ENCODE data around the gene ZCCHC8. TPM values are rescaled to one million over a fixed set of nuclear protein-coding genes. Genes with fewer than 3 reads are reported as not detected.
A peak's percentile ranks its signal among the peaks of the same experiment; 100 is the strongest.

Gene ZCCHC8
- 42.5 and 48.4 TPM in 2 replicates for total RNA-seq

GRCh38 chr12:122500685-122501488 is at the start of gene ZCCHC8:
TSS of gene ZCCHC8 (minus strand) at chr12:122500932. CDS start at chr12:122500840, 92 bp downstream.
- Mint-ChIP-seq H3K27me3 (ENCODE audit: insufficient read depth) (no peaks in the 10 kb centered on the region), H3K9me3 (no peaks in the 10 kb centered on the region), H3K4me1 (ENCODE audit: low read depth) (peaks cover 31% of the 10 kb centered on the region), H3K4me3 (peak within 1 kb of the TSS; percentile 92), H3K27ac (peak within 1 kb of the TSS; percentile 92), H3K36me3 (ENCODE audit: low read depth) (peaks cover 35% of the 10 kb centered on the region)
- DNase-seq (ENCODE audit: low spot score), result peak; percentile 96
- intact Hi-C loops (cut with micrococcal nuclease), result loop anchor here (1.0 to 2.0 kb wide), 10 partner anchors 16 to 732 kb away; partner anchors contain the start of genes CFAP251, DENR, DIABLO and KNTC1

GRCh38 chr12:122547330-122547729 is 46.6 kb upstream of the ZCCHC8 start:
- peaks cover 33% of the 10 kb centered on the region for H3K36me3 Mint-ChIP-seq (ENCODE audit: low read depth)
- DNase-seq (ENCODE audit: low spot score), result no peak
- no peak overlapping the region for H3K27ac Mint-ChIP-seq
- H3K27me3 Mint-ChIP-seq (ENCODE audit: insufficient read depth), result no peaks in the 10 kb centered on the region
- no peaks in the 10 kb centered on the region for H3K9me3 Mint-ChIP-seq
- H3K4me3 Mint-ChIP-seq, result no peak overlapping the region
- intact Hi-C loops (cut with micrococcal nuclease), result no loop called here
- no peaks in the 10 kb centered on the region for H3K4me1 Mint-ChIP-seq (ENCODE audit: low read depth)

- H3K27ac Mint-ChIP-seq, result no peak overlapping the region
Measured at GRCh38 chr12:122545855-122546254, 45.1 kb upstream of the ZCCHC8 start.

GRCh38 chr12:122544537-122544936 is 43.8 kb upstream of the ZCCHC8 start:
- DNase-seq (ENCODE audit: low spot score), result no peak
- no peak overlapping the region for H3K27ac Mint-ChIP-seq
- intact Hi-C loops (cut with micrococcal nuclease), result no loop called here
- H3K36me3 Mint-ChIP-seq (ENCODE audit: low read depth), result peaks cover 22% of the 10 kb centered on the region
- H3K9me3 Mint-ChIP-seq, result no peaks in the 10 kb centered on the region
- no peak overlapping the region for H3K4me3 Mint-ChIP-seq
- no peaks in the 10 kb centered on the region for H3K27me3 Mint-ChIP-seq (ENCODE audit: insufficient read depth)
- no peaks in the 10 kb centered on the region for H3K4me1 Mint-ChIP-seq (ENCODE audit: low read depth)

More at GRCh38 chr12:122545855-122546254, 45.1 kb upstream of the ZCCHC8 start:
- H3K27me3 Mint-ChIP-seq (ENCODE audit: insufficient read depth), result no peaks in the 10 kb centered on the region
- H3K4me3 Mint-ChIP-seq, result no peak overlapping the region
- DNase-seq (ENCODE audit: low spot score), result no peak
- H3K36me3 Mint-ChIP-seq (ENCODE audit: low read depth), result peaks cover 28% of the 10 kb centered on the region
- no peaks in the 10 kb centered on the region for H3K9me3 Mint-ChIP-seq
- H3K4me1 Mint-ChIP-seq (ENCODE audit: low read depth), result no peaks in the 10 kb centered on the region
- intact Hi-C loops (cut with micrococcal nuclease), result no loop called here

- intact Hi-C loops (cut with micrococcal nuclease), result no loop called here
- no peaks in the 10 kb centered on the region for H3K27me3 Mint-ChIP-seq (ENCODE audit: insufficient read depth)
- no peaks in the 10 kb centered on the region for H3K9me3 Mint-ChIP-seq
- no peak for DNase-seq (ENCODE audit: low spot score)
- H3K4me1 Mint-ChIP-seq (ENCODE audit: low read depth), result peaks cover 1% of the 10 kb centered on the region
- no peak overlapping the region for H3K27ac Mint-ChIP-seq
- H3K4me3 Mint-ChIP-seq, result no peak overlapping the region
- peaks cover 19% of the 10 kb centered on the region for H3K36me3 Mint-ChIP-seq (ENCODE audit: low read depth)
Measured at GRCh38 chr12:122538496-122538895, 37.8 kb upstream of the ZCCHC8 start.

- Mint-ChIP-seq H3K36me3 (ENCODE audit: low read depth) (peaks cover 24% of the 10 kb centered on the region), H3K27me3 (ENCODE audit: insufficient read depth) (no peaks in the 10 kb centered on the region), H3K27ac (no peak overlapping the region), H3K4me3 (no peak overlapping the region), H3K4me1 (ENCODE audit: low read depth) (peaks cover 6% of the 10 kb centered on the region), H3K9me3 (no peaks in the 10 kb centered on the region)
- intact Hi-C loops (cut with micrococcal nuclease), result no loop called here
- DNase-seq (ENCODE audit: low spot score), result no peak
Measured at GRCh38 chr12:122537021-122537420, 36.3 kb upstream of the ZCCHC8 start.

GRCh38 chr12:122533856-122534255 is 33.1 kb upstream of the ZCCHC8 start:
- Mint-ChIP-seq H3K4me1 (ENCODE audit: low read depth) (peaks cover 17% of the 10 kb centered on the region), H3K27ac (no peak overlapping the region), H3K36me3 (ENCODE audit: low read depth) (peaks cover 30% of the 10 kb centered on the region), H3K9me3 (no peaks in the 10 kb centered on the region), H3K4me3 (no peak overlapping the region), H3K27me3 (ENCODE audit: insufficient read depth) (no peaks in the 10 kb centered on the region)
- no peak for DNase-seq (ENCODE audit: low spot score)
- intact Hi-C loops (cut with micrococcal nuclease), result no loop called here

GRCh38 chr12:122528992-122529391 is 28.3 kb upstream of the ZCCHC8 start:
- no peak overlapping the region for H3K4me3 Mint-ChIP-seq
- H3K9me3 Mint-ChIP-seq, result no peaks in the 10 kb centered on the region

GRCh38 chr12:122528582-122528981 is 27.9 kb upstream of the ZCCHC8 start:
- H3K36me3 Mint-ChIP-seq (ENCODE audit: low read depth), result peaks cover 30% of the 10 kb centered on the region
- H3K4me3 Mint-ChIP-seq, result no peak overlapping the region
- peaks cover 35% of the 10 kb centered on the region for H3K4me1 Mint-ChIP-seq (ENCODE audit: low read depth)
- intact Hi-C loops (cut with micrococcal nuclease), result loop anchor here (5.0 to 10.0 kb wide), 4 partner anchors 204 to 1844 kb away; partner anchors contain the start of genes HCAR1, MLEC, MPHOSPH9 and MTRFR
- H3K9me3 Mint-ChIP-seq, result no peaks in the 10 kb centered on the region
- no peaks in the 10 kb centered on the region for H3K27me3 Mint-ChIP-seq (ENCODE audit: insufficient read depth)
- no peak overlapping the region for H3K27ac Mint-ChIP-seq
- DNase-seq (ENCODE audit: low spot score), result no peak

More at GRCh38 chr12:122528992-122529391, 28.3 kb upstream of the ZCCHC8 start:
- intact Hi-C loops (cut with micrococcal nuclease), result loop anchor here (5.0 to 10.0 kb wide), 4 partner anchors 203 to 1844 kb away; partner anchors contain the start of genes HCAR1, MLEC, MPHOSPH9 and MTRFR
- Mint-ChIP-seq H3K27me3 (ENCODE audit: insufficient read depth) (no peaks in the 10 kb centered on the region), H3K36me3 (ENCODE audit: low read depth) (peaks cover 32% of the 10 kb centered on the region), H3K27ac (no peak overlapping the region), H3K4me1 (ENCODE audit: low read depth) (peaks cover 31% of the 10 kb centered on the region)
- DNase-seq (ENCODE audit: low spot score), result no peak

- Mint-ChIP-seq H3K4me1 (ENCODE audit: low read depth) (peaks cover 37% of the 10 kb centered on the region), H3K9me3 (no peaks in the 10 kb centered on the region), H3K27ac (no peak overlapping the region), H3K27me3 (ENCODE audit: insufficient read depth) (no peaks in the 10 kb centered on the region), H3K4me3 (no peak overlapping the region), H3K36me3 (ENCODE audit: low read depth) (peaks cover 28% of the 10 kb centered on the region)
- peak; percentile 23 for DNase-seq (ENCODE audit: low spot score)
- intact Hi-C loops (cut with micrococcal nuclease), result loop anchor here (1.0 to 10.0 kb wide), 11 partner anchors 26 to 1843 kb away; partner anchors contain the start of genes ABCB9, DENR, DIABLO and HCAR1
Measured at GRCh38 chr12:122527478-122527944, 26.8 kb upstream of the ZCCHC8 start.

GRCh38 chr12:122526683-122527477 is 26.1 kb upstream of the ZCCHC8 start, which contains the start of the genes KNTC1 and RSRC2:
TSS of gene KNTC1 (plus strand) at chr12:122527249. CDS start at chr12:122530064, 2,815 bp downstream.
TSS of gene RSRC2 (minus strand) at chr12:122526936. CDS start at chr12:122526853, 83 bp downstream.
- intact Hi-C loops (cut with micrococcal nuclease), result loop anchor here (1.0 to 10.0 kb wide), 11 partner anchors 26 to 1842 kb away; partner anchors contain the start of genes ABCB9, DENR, DIABLO and HCAR1
- H3K4me1 Mint-ChIP-seq (ENCODE audit: low read depth), result peaks cover 43% of the 10 kb centered on the region
- H3K27ac Mint-ChIP-seq, result no peak within 1 kb of the TSS
- DNase-seq (ENCODE audit: low spot score), result peak; percentile 99
- peaks cover 31% of the 10 kb centered on the region for H3K36me3 Mint-ChIP-seq (ENCODE audit: low read depth)
- H3K4me3 Mint-ChIP-seq, result no peak within 1 kb of the TSS
- H3K27me3 Mint-ChIP-seq (ENCODE audit: insufficient read depth), result no peaks in the 10 kb centered on the region
- no peaks in the 10 kb centered on the region for H3K9me3 Mint-ChIP-seq

Measured in activated T-helper 1 cell treated with anti-CD3 and anti-CD28 coated beads, Interleukin-12 subunit alpha, Interleukin-12 subunit beta, Interleukin-2, Interleukin-4 antibody, amounts not matched to agents 30 ng/mL and 10 ng/mL and 1 ng/mL, durations not matched to agents 14 hours and 24 hours and 36 hours (primary cell).